Transverse colon (tissue), 4 donors: ENCODE results near the gene FAM187B. TPM values are rescaled to one million over a fixed set of nuclear protein-coding genes. Genes with fewer than 3 reads are reported as not detected.
A peak's percentile ranks its signal among the peaks of the same experiment; 100 is the strongest.

Source experiments
- DNase-seq: peaks from one replicate; pipeline ENCODE4 v3.0.0-alpha.2; 2019
- H3K27ac ChIP-seq, 4 donors: fragments of 200-600 bp; sonication (generic); 2 replicates each; pipeline ENCODE4 v1.5.1; 2016 to 2018; ENCODE audit warnings: inconsistent platforms in 4 of 4
- H3K27me3 ChIP-seq: fragments of 200-600 bp; sonication (generic); 2 replicates; pipeline ENCODE4 v1.5.1; 2017; ENCODE audit warnings: inconsistent platforms
- H3K36me3 ChIP-seq, 4 donors: fragments of 200-600 bp; sonication (generic); 2 replicates each; pipeline ENCODE4 v1.5.1; 2017 to 2019; ENCODE audit warnings: inconsistent platforms in 4 of 4
- H3K4me1 ChIP-seq, 4 donors: fragments of 200-600 bp; sonication (generic); 2 replicates each; pipeline ENCODE4 v1.5.1; 2017 to 2020; ENCODE audit warnings: inconsistent platforms in 4 of 4
- H3K4me3 ChIP-seq, 4 donors: fragments of 200-600 bp; sonication (generic); 1 replicate in 1 of 4; 2 replicates in 3 of 4; pipeline versions ENCODE4 v1.5.1 to v1.6.1; 2017 to 2019; ENCODE audit warnings: inconsistent platforms in 4 of 4
- H3K9me3 ChIP-seq, 2 donors: fragments of 200-600 bp; sonication (generic); 2 replicates each; pipeline ENCODE4 v1.5.1; 2017 to 2019; ENCODE audit warnings: inconsistent platforms in 2 of 2
- CTCF ChIP-seq, 5 experiments: fragments of 200-600 bp in 3 of 5; fragments of 450-650 bp in 2 of 5; sonication (generic) in 3 of 5; IDR thresholded peaks; 1 replicate in 2 of 5; 2 replicates in 3 of 5; pipeline ENCODE4 v1.5.1; 2016 to 2017; ENCODE audit warnings: antibody characterized with exemption in 5 of 5, inconsistent platforms in 3 of 5, mild to moderate bottlenecking in 2 of 5, moderate library complexity in 1 of 5
- EP300 ChIP-seq: sonication (generic); formaldehyde crosslinking; IDR thresholded peaks from one replicate; pipeline ENCODE4 v1.6.1; 2017; ENCODE audit warnings: antibody characterized with exemption, low read depth
- POLR2A ChIP-seq: fragments of 450-650 bp; IDR thresholded peaks from one replicate; pipeline ENCODE4 v1.6.1; 2016; ENCODE audit warnings: antibody characterized with exemption, mild to moderate bottlenecking, moderate library complexity
- POLR2AphosphoS5 ChIP-seq, 3 donors: sonication (generic); formaldehyde crosslinking; IDR thresholded peaks; one replicate each; pipeline ENCODE4 v1.6.1; 2016; ENCODE audit warnings: antibody characterized with exemption in 3 of 3
- WGBS, 2 donors: methylation state at CpG; one replicate each; pipeline ENCODE4 v1.1.5; 2018; ENCODE audit warnings: low coverage in 1 of 2; 5-methylcytosine and 5-hydroxymethylcytosine counted together
- in situ Hi-C, 4 donors: fragments of 200-750 bp; cut with MboI; loops; one replicate each; pipeline versions ENCODE4 v1.15.0 to v1.15.1; 2017; ENCODE audit warnings: low sequenced_read_pairs in 3 of 4, low pct_ligation_motif_present in 1 of 4, low pct_unique_long_range_greater_than_20kb in 1 of 4
- intact Hi-C: fragments of 100-400 bp; cut with DNase I; formaldehyde crosslinking; loops from one replicate; pipeline ENCODE4 v1.15.1; 2023; ENCODE audit warnings: low total_unique reads
- total RNA-seq, 4 donors: library from RNA; depleted of rRNA; stranded (reverse); fragments of >200 nt; gene quantifications; one replicate each; pipeline ENCODE4 v1.1.0, GENCODE V29; 2016

The FAM187B gene
- total RNA-seq, 4 donors from 2014 or later, result not detected

- intact Hi-C loops (loop anchor here (5.0 to 10.0 kb wide), 2 partner anchors 222 to 226 kb away; partner anchors contain the start of gene KRTDAP), in situ Hi-C loops (no loop called here)
- no peak overlapping the region for H3K4me3 ChIP-seq
- peaks cover 0 to 41% (median 11%) of the 10 kb centered on the region in 4 donors for H3K36me3 ChIP-seq
- no peaks in the 10 kb centered on the region for H3K27me3 ChIP-seq
- 81 to 82% methylated on average over 4 to 10 of the region's 10 CpGs for WGBS, 2 donors
- no peak for DNase-seq
- peaks cover 0 to 10% (median 7%) of the 10 kb centered on the region in 4 donors for H3K4me1 ChIP-seq
- H3K9me3 ChIP-seq, result no peaks in the 10 kb centered on the region
- no peak overlapping the region for H3K27ac ChIP-seq
- TF ChIP-seq EP300 (no peak), POLR2AphosphoS5 (IDR thresholded peaks at IDR 0.05) (no peak)
These were observed 44.6 kb upstream of the FAM187B start for GRCh38 chr19:35272954-35273649.

GRCh38 chr19:35272122-35272719 lies 43.7 kb upstream of the FAM187B start:
- peaks cover 0 to 37% (median 11%) of the 10 kb centered on the region in 4 donors for H3K36me3 ChIP-seq
- WGBS, 2 donors, result 90% methylated on average over 4 to 16 of the region's 16 CpGs
- H3K9me3 ChIP-seq, result no peaks in the 10 kb centered on the region
- TF ChIP-seq POLR2A (no peak), EP300 (no peak), POLR2AphosphoS5 (IDR thresholded peaks at IDR 0.05) (no peak), CTCF (IDR thresholded peaks at IDR 0.05) (no peak)
- in situ Hi-C loops (no loop called here), intact Hi-C loops (loop anchor here (5.0 to 10.0 kb wide), 2 partner anchors 223 to 225 kb away; partner anchors contain the start of gene KRTDAP)
- DNase-seq, result no peak
- no peak overlapping the region for H3K27ac ChIP-seq
- H3K4me1 ChIP-seq, result peaks cover 0 to 13% (median 8%) of the 10 kb centered on the region in 4 donors
- H3K4me3 ChIP-seq, result no peak overlapping the region
- H3K27me3 ChIP-seq, result no peaks in the 10 kb centered on the region

GRCh38 chr19:35271546-35271945 lies 43.0 kb upstream of the FAM187B start:
- H3K4me1 ChIP-seq, result peaks cover 0 to 20% (median 14%) of the 10 kb centered on the region in 4 donors
- H3K9me3 ChIP-seq, result no peaks in the 10 kb centered on the region
- DNase-seq, result no peak
- in situ Hi-C loops, result no loop called here
- H3K4me3 ChIP-seq, result no peak overlapping the region
- no peak overlapping the region for H3K27ac ChIP-seq
- no peak for TF ChIP-seq EP300
- no peak for TF ChIP-seq CTCF (IDR thresholded peaks at IDR 0.05)
- TF ChIP-seq POLR2A, result no peak
- no peak for TF ChIP-seq POLR2AphosphoS5 (IDR thresholded peaks at IDR 0.05)
- H3K36me3 ChIP-seq, result peaks cover 0 to 30% (median 11%) of the 10 kb centered on the region in 4 donors
- no peaks in the 10 kb centered on the region for H3K27me3 ChIP-seq
- 89% methylated on average over 7 of the region's 7 CpGs; no CpG with 5 or more reads in 1 of the 2 donors for WGBS, 2 donors
- intact Hi-C loops, result loop anchor here (5.0 to 10.0 kb wide), 2 partner anchors 223 to 224 kb away; partner anchors contain the start of gene KRTDAP

GRCh38 chr19:35270381-35270811 lies 41.9 kb upstream of the FAM187B start:
- intact Hi-C loops, result loop anchor here (5.0 to 10.0 kb wide), 2 partner anchors 223 to 224 kb away; partner anchors contain the start of gene KRTDAP
- Histone ChIP-seq H3K4me3 (no peak overlapping the region), H3K27me3 (no peaks in the 10 kb centered on the region), H3K36me3 (peaks cover 0 to 26% (median 11%) of the 10 kb centered on the region in 4 donors), H3K27ac (peak overlapping the region in 1 of 4 donors; percentile 97), H3K4me1 (peaks cover 0 to 31% (median 14%) of the 10 kb centered on the region in 4 donors), H3K9me3 (no peaks in the 10 kb centered on the region)
- no peak for DNase-seq
- TF ChIP-seq POLR2A (no peak), POLR2AphosphoS5 (IDR thresholded peaks at IDR 0.05) (no peak), EP300 (no peak), CTCF (IDR thresholded peaks at IDR 0.05) (no peak)
- in situ Hi-C loops, result no loop called here
- whole genome bisulfite sequencing, 2 donors, result 85% methylated on average over 13 of the region's 16 CpGs; no CpG with 5 or more reads in 1 of the 2 donors
